ENCODE measurements around the gene MCTP1.

DNA sequence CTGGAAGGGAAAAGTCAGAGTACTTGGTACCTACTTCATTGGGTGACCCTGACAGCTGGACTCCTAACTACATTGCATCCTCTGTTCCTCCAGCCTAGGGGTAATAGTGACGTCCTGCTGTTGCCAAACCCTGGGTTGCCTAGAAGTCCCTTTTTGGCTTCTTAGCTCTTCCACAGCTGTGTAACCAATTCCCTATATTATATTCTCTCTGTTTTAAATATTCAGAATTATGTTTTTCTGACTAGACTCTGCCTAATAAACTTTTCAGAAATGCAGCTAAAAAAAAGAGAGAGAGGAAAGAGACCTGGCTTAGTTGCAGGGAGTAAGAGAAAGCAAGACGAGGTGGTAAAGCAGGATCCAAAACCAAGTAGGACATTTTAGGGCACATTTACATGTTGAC is 28.4 kb downstream of the MCTP1 start:
- no peak for TF ChIP-seq POLR2A (IDR thresholded peaks at IDR 0.05)
- TF ChIP-seq POLR2AphosphoS5 (IDR thresholded peaks at IDR 0.05): no peak
- TF ChIP-seq, protein P1, sequence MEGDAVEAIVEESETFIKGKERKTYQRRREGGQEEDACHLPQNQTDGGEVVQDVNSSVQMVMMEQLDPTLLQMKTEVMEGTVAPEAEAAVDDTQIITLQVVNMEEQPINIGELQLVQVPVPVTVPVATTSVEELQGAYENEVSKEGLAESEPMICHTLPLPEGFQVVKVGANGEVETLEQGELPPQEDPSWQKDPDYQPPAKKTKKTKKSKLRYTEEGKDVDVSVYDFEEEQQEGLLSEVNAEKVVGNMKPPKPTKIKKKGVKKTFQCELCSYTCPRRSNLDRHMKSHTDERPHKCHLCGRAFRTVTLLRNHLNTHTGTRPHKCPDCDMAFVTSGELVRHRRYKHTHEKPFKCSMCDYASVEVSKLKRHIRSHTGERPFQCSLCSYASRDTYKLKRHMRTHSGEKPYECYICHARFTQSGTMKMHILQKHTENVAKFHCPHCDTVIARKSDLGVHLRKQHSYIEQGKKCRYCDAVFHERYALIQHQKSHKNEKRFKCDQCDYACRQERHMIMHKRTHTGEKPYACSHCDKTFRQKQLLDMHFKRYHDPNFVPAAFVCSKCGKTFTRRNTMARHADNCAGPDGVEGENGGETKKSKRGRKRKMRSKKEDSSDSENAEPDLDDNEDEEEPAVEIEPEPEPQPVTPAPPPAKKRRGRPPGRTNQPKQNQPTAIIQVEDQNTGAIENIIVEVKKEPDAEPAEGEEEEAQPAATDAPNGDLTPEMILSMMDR (IDR thresholded peaks at IDR 0.05): no peak
